ENCODE results near the gene AXIN1.
"Not testable (repeated sequence)": the region's sequence is repeated elsewhere in the genome, so short reads cannot be mapped to it uniquely, and the experiment has no call there.

Gene AXIN1

DNA sequence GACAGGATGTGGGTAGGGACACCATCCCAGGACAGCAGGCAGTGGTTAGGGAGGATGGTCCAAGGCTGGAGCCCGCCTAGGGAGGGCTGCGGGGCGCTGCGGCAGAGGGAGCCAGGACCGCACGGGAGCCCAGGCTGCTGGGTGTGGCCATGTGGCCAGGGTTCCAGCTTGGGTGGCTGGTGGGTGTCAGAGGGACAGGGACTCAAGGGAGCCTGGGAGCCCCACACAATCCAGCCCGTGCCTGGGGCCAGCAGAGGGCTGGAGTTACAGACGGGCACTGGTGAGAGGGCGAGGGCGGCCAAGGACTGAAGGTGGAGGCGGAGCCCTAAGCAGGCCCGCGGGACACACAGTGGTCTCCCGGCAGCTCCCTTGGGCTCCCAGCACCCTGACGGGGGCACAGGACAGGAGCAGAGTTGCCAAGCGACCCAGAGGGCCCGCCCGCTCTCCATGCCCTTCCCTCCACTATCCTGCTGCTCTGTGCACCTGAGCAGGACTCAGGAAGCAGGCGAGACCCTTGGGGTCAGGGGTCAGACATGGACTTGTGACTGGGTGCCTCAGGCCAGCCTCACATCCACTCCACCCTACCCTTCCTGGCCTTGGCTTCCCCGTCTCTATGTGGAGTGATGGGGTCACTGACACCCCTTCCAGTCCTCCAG lies 10.7 kb upstream of the AXIN1 start:
- Histone ChIP-seq H3K4me1 (ENCODE audit: control insufficient read depth, insufficient read depth, low read length) (no peaks in the 10 kb centered on the region), H3K27me3 (ENCODE audit: control insufficient read depth, insufficient read depth, low read length) (no peaks in the 10 kb centered on the region), H3K9me3 (ENCODE audit: control insufficient read depth, insufficient read depth, low read length) (no peaks in the 10 kb centered on the region), H3K4me3 (ENCODE audit: low read depth, low read length) (no peak overlapping the region), H3K36me3 (ENCODE audit: control insufficient read depth, insufficient read depth, low read length) (peaks cover 16% of the 10 kb centered on the region), H3K9ac (ENCODE audit: low read depth, low read length) (no peak overlapping the region)

DNA sequence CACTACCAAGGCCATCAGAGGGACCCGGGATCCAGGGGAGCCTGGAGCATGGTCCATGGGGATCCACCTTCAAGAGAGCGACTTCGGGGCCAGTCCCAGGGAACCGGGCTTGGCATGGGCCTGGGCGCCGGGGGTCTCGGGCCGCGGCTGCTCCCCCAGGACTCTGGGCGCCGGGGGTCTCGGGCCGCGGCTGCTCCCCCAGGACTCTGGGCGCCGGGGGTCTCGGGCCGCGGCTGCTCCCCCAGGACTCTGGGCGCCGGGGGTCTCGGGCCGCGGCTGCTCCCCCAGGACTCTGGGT lies 10.1 kb upstream of the AXIN1 start:
- H3K27me3 ChIP-seq (ENCODE audit: control insufficient read depth, insufficient read depth, low read length); H3K4me1 ChIP-seq (ENCODE audit: control insufficient read depth, insufficient read depth, low read length); H3K9ac ChIP-seq (ENCODE audit: low read depth, low read length); H3K9me3 ChIP-seq (ENCODE audit: control insufficient read depth, insufficient read depth, low read length); H3K4me3 ChIP-seq (ENCODE audit: low read depth, low read length): not testable (repeated sequence)
- H3K36me3 ChIP-seq (ENCODE audit: control insufficient read depth, insufficient read depth, low read length), result peaks cover 10% of the 10 kb centered on the region

DNA sequence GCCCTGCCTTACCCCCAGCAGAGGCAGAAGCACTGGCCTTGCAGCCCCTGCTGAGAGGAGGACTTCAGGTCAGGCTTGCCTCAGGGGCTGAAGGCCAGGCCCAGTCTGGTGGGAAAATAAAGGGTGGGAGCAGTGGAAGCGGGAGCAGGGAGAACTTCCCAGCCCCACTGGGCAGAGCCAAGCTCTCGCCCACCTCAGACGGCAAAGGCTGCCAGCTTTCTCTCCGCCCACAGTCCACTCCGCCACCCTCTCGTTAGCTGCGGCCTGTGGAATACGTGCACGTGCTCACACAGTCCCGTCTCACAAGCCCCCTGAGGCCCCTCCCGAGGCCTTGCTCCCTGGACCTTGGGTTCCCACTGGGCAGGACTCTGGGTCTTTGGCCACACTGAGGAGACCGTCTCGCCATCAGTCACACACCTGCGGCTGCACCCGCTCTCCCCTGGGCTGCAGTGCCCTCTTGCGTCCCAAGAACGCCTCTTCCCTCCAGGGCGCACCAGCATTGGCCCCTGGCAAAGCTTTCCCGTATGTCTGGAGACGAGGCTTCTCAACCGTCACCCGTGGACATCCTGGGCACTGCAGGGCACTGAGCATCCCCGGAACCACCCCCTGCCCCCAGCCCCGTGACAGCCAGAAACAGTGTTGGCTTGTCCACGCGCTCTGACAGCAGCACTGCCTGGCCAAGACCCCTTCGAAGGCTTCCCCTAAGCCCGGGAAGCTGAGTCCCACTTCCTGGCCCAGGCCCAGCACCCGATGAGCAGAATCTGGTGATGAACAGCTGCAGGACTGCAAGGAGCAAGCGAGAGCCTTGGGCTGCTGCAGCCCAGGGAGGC lies 9.6 kb upstream of the AXIN1 start:
- Histone ChIP-seq H3K9ac (ENCODE audit: low read depth, low read length) (no peak overlapping the region), H3K9me3 (ENCODE audit: control insufficient read depth, insufficient read depth, low read length) (no peaks in the 10 kb centered on the region), H3K36me3 (ENCODE audit: control insufficient read depth, insufficient read depth, low read length) (peaks cover 5% of the 10 kb centered on the region), H3K4me3 (ENCODE audit: low read depth, low read length) (no peak overlapping the region), H3K4me1 (ENCODE audit: control insufficient read depth, insufficient read depth, low read length) (no peaks in the 10 kb centered on the region), H3K27me3 (ENCODE audit: control insufficient read depth, insufficient read depth, low read length) (no peaks in the 10 kb centered on the region)

DNA sequence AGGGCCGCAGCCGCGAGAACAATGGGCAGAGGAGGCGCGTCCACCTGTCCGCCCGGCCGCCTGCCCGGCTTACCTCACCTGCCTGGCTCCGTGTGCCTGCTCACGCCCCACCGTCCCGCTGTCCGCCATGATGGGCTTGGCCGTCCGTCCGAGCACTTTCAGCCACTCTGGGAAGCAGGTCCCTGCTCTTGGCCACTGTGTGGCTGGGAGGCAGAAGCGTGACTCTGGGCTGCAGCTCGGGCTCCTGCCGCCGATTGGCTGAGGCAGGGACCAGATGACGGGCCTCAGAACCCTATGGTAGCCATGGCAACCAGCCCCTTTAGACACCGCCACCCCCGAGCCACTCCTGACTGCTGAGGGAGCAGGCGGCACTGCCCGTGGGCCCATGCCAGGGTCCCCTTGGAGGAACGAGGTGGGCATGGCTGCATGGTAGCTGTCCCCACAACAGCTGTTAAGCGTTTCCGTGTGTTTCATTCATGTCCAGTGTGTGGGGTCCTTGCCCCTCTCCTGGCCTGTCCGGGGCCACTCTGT lies 8.9 kb upstream of the AXIN1 start:
- Histone ChIP-seq H3K36me3 (ENCODE audit: control insufficient read depth, insufficient read depth, low read length) (no peaks in the 10 kb centered on the region), H3K27me3 (ENCODE audit: control insufficient read depth, insufficient read depth, low read length) (no peaks in the 10 kb centered on the region), H3K9me3 (ENCODE audit: control insufficient read depth, insufficient read depth, low read length) (no peaks in the 10 kb centered on the region), H3K4me3 (ENCODE audit: low read depth, low read length) (no peak overlapping the region), H3K9ac (ENCODE audit: low read depth, low read length) (no peak overlapping the region), H3K4me1 (ENCODE audit: control insufficient read depth, insufficient read depth, low read length) (no peaks in the 10 kb centered on the region)

DNA sequence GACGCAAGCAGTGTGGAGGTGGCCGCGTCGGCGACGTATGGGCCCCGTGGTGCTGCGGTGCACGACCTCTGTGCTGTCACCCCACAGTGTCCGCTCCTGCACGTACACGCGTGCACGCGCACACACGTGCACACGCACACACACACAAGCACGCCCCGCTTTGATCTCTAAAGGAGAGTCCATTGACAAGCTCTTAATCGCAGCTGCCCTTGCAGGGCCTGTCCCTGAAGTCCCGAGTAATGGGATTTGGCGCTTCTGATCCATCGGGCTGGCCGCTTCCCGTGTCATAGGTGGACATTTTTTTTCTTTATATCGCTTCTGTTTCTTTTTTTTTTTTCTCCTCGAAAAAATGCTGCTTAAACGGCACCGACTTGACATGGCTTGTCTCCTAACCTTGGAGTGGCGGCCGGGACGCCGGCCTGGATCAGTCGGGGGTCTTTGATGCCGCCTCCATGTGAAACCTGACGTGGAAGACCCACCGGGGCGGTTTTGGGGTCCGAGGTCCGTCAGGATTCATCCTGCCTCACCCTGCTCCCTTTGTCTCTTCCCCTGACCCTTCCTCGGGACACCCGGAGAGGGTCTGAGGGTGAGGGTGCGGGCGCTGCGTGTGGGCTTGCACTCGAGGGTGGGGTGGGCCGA lies 8.3 kb upstream of the AXIN1 start:
- no peaks in the 10 kb centered on the region for H3K27me3 ChIP-seq (ENCODE audit: control insufficient read depth, insufficient read depth, low read length)
- H3K9ac ChIP-seq (ENCODE audit: low read depth, low read length), result no peak overlapping the region
- no peaks in the 10 kb centered on the region for H3K9me3 ChIP-seq (ENCODE audit: control insufficient read depth, insufficient read depth, low read length)
- no peaks in the 10 kb centered on the region for H3K4me1 ChIP-seq (ENCODE audit: control insufficient read depth, insufficient read depth, low read length)
- no peak overlapping the region for H3K4me3 ChIP-seq (ENCODE audit: low read depth, low read length)
- no peaks in the 10 kb centered on the region for H3K36me3 ChIP-seq (ENCODE audit: control insufficient read depth, insufficient read depth, low read length)

DNA sequence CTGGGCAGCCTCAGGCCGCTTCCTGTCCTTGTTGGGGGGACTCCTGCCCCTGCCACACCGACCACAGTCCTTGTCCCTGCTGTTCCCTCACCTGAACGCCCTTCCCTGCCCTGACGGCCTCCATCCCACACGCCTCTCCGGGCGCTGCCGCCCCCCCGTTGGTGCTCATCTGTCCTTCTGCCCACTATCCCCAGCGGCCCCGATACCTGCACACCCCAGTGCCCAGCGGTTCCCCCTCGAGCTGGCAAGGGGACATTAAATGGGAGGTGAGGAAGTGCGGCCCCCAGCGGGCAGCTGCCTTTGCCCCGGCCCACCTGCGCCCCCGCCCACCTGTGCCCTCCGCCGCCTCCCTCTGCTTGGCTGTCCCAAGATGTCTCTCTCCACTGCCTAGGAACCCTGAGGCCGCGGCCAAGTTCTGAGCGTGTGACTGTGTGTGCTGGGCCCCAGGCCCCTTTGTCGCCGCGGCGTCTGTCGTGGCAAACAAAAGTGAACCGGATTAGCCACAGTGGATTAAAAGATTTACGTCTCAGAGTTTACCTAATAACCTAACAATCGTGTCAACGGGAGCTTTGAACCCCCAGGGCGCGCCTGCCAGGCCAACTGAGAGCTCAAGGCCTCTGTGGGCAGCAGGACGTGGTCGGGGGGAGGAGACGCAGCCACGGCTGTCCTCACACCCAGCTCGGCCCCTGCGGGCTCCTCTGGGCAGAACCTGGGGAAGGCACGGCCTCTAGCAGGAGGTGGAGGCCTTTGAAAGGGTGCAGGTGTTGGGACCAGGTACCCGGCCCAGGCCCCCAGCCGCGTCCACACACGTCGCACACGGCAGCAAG lies 7.6 kb upstream of the AXIN1 start:
- no peaks in the 10 kb centered on the region for H3K36me3 ChIP-seq (ENCODE audit: control insufficient read depth, insufficient read depth, low read length)
- no peaks in the 10 kb centered on the region for H3K9me3 ChIP-seq (ENCODE audit: control insufficient read depth, insufficient read depth, low read length)
- H3K27me3 ChIP-seq (ENCODE audit: control insufficient read depth, insufficient read depth, low read length), result no peaks in the 10 kb centered on the region
- no peak overlapping the region for H3K4me3 ChIP-seq (ENCODE audit: low read depth, low read length)
- no peak overlapping the region for H3K9ac ChIP-seq (ENCODE audit: low read depth, low read length)
- no peaks in the 10 kb centered on the region for H3K4me1 ChIP-seq (ENCODE audit: control insufficient read depth, insufficient read depth, low read length)

DNA sequence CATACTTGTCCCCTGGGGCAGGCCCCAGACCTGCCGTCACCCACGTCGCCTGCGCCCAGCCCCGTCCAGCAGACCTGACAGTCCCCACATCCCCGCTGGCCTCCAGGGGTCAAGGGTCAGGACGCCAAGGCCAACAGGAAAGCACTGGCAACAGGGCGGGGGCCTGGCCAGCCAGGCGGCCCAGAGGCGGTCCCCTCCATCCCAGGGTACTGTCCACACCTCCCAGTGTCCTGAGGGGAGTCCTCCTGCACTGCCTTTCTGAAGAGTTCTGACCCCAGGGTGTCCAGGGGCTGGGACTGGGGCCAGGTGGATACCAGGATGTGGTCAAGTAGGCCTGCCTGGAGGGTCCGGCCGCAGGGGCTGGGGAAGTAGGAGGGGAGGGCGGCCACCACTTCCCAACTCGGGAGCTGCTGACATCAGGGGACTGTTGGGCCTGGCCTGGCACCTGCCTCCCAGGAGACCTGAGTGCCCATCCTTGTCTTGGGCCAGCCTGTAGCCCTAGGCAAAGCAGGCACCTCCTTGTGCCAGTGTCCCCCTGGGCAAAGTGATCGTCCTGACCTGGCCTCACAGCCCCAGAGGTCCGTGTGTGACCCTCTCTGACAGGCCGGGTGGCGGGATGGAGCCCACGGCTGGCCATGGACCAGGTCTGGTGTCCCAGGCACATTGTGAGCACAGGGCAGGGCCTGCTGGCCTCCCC lies 6.7 kb upstream of the AXIN1 start:
- Histone ChIP-seq H3K9ac (ENCODE audit: low read depth, low read length) (no peak overlapping the region), H3K27me3 (ENCODE audit: control insufficient read depth, insufficient read depth, low read length) (no peaks in the 10 kb centered on the region), H3K36me3 (ENCODE audit: control insufficient read depth, insufficient read depth, low read length) (no peaks in the 10 kb centered on the region), H3K9me3 (ENCODE audit: control insufficient read depth, insufficient read depth, low read length) (no peaks in the 10 kb centered on the region), H3K4me3 (ENCODE audit: low read depth, low read length) (no peak overlapping the region), H3K4me1 (ENCODE audit: control insufficient read depth, insufficient read depth, low read length) (no peaks in the 10 kb centered on the region)

DNA sequence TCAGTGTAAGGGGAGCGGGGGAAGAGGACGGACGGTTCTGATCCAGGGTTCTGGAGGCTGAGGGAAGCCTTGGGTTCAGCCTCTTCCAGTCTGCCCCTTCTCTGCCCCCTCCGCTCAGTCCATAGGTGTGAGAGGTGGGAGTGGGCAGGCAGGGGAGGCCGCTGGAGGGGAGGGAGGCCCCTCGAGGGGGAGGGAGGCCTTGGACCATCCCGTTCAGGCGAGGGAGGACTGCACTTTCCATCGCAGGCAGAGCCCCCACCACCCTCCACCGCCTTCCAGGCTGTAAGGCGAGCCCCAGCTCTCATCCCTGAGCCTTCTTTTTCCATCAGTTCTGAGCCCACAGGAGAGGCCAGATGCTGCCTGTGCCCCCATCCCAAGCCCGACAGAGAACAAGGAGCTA lies 4.2 kb upstream of the AXIN1 start:
- Histone ChIP-seq H3K27me3 (ENCODE audit: control insufficient read depth, insufficient read depth, low read length) (no peaks in the 10 kb centered on the region), H3K9me3 (ENCODE audit: control insufficient read depth, insufficient read depth, low read length) (no peaks in the 10 kb centered on the region), H3K4me3 (ENCODE audit: low read depth, low read length) (no peak overlapping the region), H3K9ac (ENCODE audit: low read depth, low read length) (no peak overlapping the region), H3K4me1 (ENCODE audit: control insufficient read depth, insufficient read depth, low read length) (no peaks in the 10 kb centered on the region), H3K36me3 (ENCODE audit: control insufficient read depth, insufficient read depth, low read length) (no peaks in the 10 kb centered on the region)

DNA sequence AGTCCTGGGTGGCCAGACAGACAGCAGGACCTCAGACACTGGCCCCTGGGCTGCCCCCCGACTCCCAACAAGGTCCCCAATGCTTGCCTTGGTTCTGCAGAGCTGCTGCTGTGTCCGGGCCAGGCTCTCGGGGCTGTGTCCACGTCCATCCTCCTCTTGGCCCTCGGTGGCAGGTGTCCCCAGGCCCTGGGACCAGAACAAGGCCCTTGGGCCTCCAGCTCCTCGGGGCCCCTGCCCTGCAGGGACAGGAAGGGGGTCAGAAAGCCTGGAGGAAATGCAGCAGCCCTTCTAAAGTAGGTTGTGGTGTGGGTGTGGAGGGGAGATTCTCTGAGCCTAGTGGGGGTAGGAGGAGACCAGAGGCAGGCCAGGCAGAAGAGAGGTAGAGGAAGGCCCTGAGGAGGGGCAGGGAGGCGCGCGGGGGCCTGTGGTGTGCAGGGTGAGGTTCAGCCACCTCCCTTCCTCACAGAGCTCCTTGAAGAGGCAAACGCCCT lies 2.5 kb upstream of the AXIN1 start:
- Histone ChIP-seq H3K9me3 (ENCODE audit: control insufficient read depth, insufficient read depth, low read length) (no peaks in the 10 kb centered on the region), H3K9ac (ENCODE audit: low read depth, low read length) (no peak overlapping the region), H3K4me1 (ENCODE audit: control insufficient read depth, insufficient read depth, low read length) (no peaks in the 10 kb centered on the region), H3K27me3 (ENCODE audit: control insufficient read depth, insufficient read depth, low read length) (no peaks in the 10 kb centered on the region), H3K36me3 (ENCODE audit: control insufficient read depth, insufficient read depth, low read length) (no peaks in the 10 kb centered on the region), H3K4me3 (ENCODE audit: low read depth, low read length) (no peak overlapping the region)

DNA sequence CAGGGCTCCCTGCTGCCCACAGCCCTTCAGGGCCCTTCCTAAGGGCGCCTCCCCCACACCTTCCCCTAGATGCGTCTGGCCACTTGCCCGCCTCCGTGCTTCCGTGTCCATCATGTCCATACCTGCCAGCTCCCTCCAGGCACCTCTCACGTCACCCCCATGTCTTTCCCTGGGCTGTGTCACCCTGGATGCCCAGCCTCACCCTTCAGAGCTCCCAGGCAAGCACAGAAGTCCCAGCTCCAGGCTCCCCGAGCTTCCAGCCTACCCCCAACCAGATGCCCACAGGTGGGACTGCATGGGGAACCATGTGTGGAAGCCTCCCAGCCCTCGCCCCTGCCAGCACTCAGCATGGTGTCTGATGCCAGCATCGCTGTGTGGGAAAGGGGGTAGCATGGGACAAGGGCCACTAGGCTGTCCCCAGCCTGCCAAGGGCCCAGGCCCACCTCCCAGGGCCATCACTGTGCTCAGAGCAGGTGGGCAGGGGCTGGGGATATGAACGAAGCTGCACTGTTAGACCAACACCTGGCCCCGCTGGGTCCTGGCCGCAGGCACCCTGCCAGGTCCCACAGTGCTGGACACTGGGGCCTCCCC lies 1.9 kb upstream of the AXIN1 start:
- Histone ChIP-seq H3K4me1 (ENCODE audit: control insufficient read depth, insufficient read depth, low read length) (no peaks in the 10 kb centered on the region), H3K9me3 (ENCODE audit: control insufficient read depth, insufficient read depth, low read length) (no peaks in the 10 kb centered on the region), H3K4me3 (ENCODE audit: low read depth, low read length) (no peak overlapping the region), H3K27me3 (ENCODE audit: control insufficient read depth, insufficient read depth, low read length) (no peaks in the 10 kb centered on the region), H3K36me3 (ENCODE audit: control insufficient read depth, insufficient read depth, low read length) (no peaks in the 10 kb centered on the region), H3K9ac (ENCODE audit: low read depth, low read length) (no peak overlapping the region)
